Osteoblast (primary cell): ENCODE data around the gene ETAA1. TPM values are rescaled to one million over a fixed set of nuclear protein-coding genes. Genes with fewer than 3 reads are reported as not detected.

Experiments used
- DNase-seq: peaks from one replicate; pipeline ENCODE4 v3.0.0; 2011; ENCODE audit warnings: low spot score, mixed read lengths; ENCODE audit not compliant: insufficient read length; ENCODE audit errors: missing footprints
- H2AFZ ChIP-seq: 2 replicates; pipeline ENCODE4 v1.6.0; 2011; ENCODE audit warnings: mild to moderate bottlenecking, low read length
- H3K27ac ChIP-seq: 2 replicates; pipeline ENCODE4 v1.5.1; 2011; ENCODE audit warnings: mild to moderate bottlenecking, low read depth, low read length, moderate library complexity
- H3K27me3 ChIP-seq: 2 replicates; pipeline ENCODE4 v1.6.0; 2012; ENCODE audit warnings: mild to moderate bottlenecking, control low read depth, inconsistent platforms, low read length, moderate library complexity; ENCODE audit not compliant: insufficient read depth
- H3K36me3 ChIP-seq: 2 replicates; pipeline ENCODE4 v1.5.1; 2011; ENCODE audit warnings: mild to moderate bottlenecking, low read length, control low read depth, moderate library complexity; ENCODE audit not compliant: insufficient read depth
- H3K4me1 ChIP-seq: 2 replicates; pipeline ENCODE4 v1.5.1; 2011; ENCODE audit warnings: mild to moderate bottlenecking, low read length, control low read depth, moderate library complexity; ENCODE audit not compliant: insufficient read depth
- H3K4me2 ChIP-seq: 2 replicates; pipeline ENCODE4 v1.6.0; 2011; ENCODE audit warnings: mild to moderate bottlenecking, low read length; ENCODE audit not compliant: insufficient read depth
- H3K4me3 ChIP-seq: fragments of 200-600 bp; sonication (generic); 3 replicates; pipeline ENCODE4 v1.5.1; 2012; ENCODE audit warnings: mild to moderate bottlenecking, low read length, inconsistent platforms; ENCODE audit not compliant: insufficient read depth
- H3K79me2 ChIP-seq: 2 replicates; pipeline ENCODE4 v1.6.0; 2012; ENCODE audit warnings: mild to moderate bottlenecking, low read length, control low read depth, inconsistent platforms; ENCODE audit not compliant: insufficient read depth
- H3K9me3 ChIP-seq: 2 replicates; pipeline ENCODE4 v1.5.1; 2011; ENCODE audit warnings: low read depth, low read length, control low read depth
- H4K20me1 ChIP-seq: 2 replicates; pipeline ENCODE4 v1.6.0; 2012; ENCODE audit warnings: mild to moderate bottlenecking, low read length, control low read depth; ENCODE audit not compliant: insufficient read depth
- total RNA-seq: library from RNA; depleted of rRNA; stranded (reverse); fragments of >200 nt; gene quantifications from 2 replicates; pipeline ENCODE4 v1.2.3, GENCODE V29; 2012
- TF ChIP-seq, protein P1 (sequence below): IDR thresholded peaks from 2 replicates; pipeline ENCODE4 v1.5.1; 2011; ENCODE audit warnings: mild to moderate bottlenecking, low read depth, low read length, moderate library complexity; ENCODE audit errors: extremely low read depth

Gene ETAA1
- total RNA-seq, 1 donor: 20.6 TPM

DNA sequence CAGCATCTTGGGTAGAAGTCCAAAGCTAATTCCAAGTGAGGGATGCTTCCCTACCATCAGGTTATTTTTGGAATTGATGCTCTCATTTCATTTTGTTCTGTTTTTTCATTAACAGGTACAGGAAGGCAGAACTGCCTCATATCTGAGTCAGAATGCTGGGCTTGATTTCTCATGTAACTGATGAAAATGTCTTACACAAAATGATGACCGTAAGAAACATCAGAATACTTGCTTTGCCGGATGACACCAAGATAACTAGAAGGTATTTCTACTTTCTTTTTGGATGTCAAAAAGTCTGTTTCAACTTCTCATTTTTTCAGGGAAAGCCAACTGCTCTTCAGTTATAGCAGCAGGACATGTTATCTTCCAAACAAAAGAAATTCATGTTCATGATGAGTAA, 62.6 kb downstream of the ETAA1 start:
- H3K4me3 ChIP-seq: no peak overlapping the region
- no peaks in the 10 kb centered on the region for H4K20me1 ChIP-seq
- H2AFZ ChIP-seq: no peak overlapping the region
- H3K9me3 ChIP-seq: no peaks in the 10 kb centered on the region
- H3K27me3 ChIP-seq: no peaks in the 10 kb centered on the region
- H3K79me2 ChIP-seq: no peaks in the 10 kb centered on the region
- no peaks in the 10 kb centered on the region for H3K36me3 ChIP-seq
- H3K27ac ChIP-seq: no peak overlapping the region
- TF ChIP-seq, protein P1, sequence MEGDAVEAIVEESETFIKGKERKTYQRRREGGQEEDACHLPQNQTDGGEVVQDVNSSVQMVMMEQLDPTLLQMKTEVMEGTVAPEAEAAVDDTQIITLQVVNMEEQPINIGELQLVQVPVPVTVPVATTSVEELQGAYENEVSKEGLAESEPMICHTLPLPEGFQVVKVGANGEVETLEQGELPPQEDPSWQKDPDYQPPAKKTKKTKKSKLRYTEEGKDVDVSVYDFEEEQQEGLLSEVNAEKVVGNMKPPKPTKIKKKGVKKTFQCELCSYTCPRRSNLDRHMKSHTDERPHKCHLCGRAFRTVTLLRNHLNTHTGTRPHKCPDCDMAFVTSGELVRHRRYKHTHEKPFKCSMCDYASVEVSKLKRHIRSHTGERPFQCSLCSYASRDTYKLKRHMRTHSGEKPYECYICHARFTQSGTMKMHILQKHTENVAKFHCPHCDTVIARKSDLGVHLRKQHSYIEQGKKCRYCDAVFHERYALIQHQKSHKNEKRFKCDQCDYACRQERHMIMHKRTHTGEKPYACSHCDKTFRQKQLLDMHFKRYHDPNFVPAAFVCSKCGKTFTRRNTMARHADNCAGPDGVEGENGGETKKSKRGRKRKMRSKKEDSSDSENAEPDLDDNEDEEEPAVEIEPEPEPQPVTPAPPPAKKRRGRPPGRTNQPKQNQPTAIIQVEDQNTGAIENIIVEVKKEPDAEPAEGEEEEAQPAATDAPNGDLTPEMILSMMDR: no peak
- no peak for DNase-seq
- H3K4me2 ChIP-seq: no peak overlapping the region
- no peaks in the 10 kb centered on the region for H3K4me1 ChIP-seq
